DND-41 (cell line): ENCODE data around the gene AATK.

Experiments used
- ATAC-seq: fragments of 200-7000 bp; cut with Tn5 transposase; 3 replicates; pipeline ENCODE4 v1.9.1; 2021; ENCODE audit warnings: low read depth; ENCODE audit not compliant: insufficient read depth
- DNase-seq: peaks from one replicate; pipeline ENCODE4 v3.0.0-alpha.2; 2020
- H2AFZ ChIP-seq: 2 replicates; pipeline ENCODE4 v1.6.0; 2012; ENCODE audit warnings: low read depth, low read length
- H3K27ac ChIP-seq: 2 replicates; pipeline ENCODE4 v1.5.1; 2012; ENCODE audit warnings: low read length, inconsistent platforms
- H3K27me3 ChIP-seq: fragments of 200-600 bp; sonication (generic); 2 replicates; pipeline ENCODE4 v1.6.0; 2012; ENCODE audit warnings: low read length, mild to moderate bottlenecking, inconsistent platforms; ENCODE audit not compliant: insufficient read depth, poor library complexity
- H3K36me3 ChIP-seq: 2 replicates; pipeline ENCODE4 v1.5.1; 2012; ENCODE audit warnings: low read length, inconsistent platforms; ENCODE audit not compliant: insufficient read depth
- H3K4me1 ChIP-seq: 2 replicates; pipeline ENCODE4 v1.5.1; 2012; ENCODE audit warnings: mild to moderate bottlenecking, low read length; ENCODE audit not compliant: insufficient read depth
- H3K4me2 ChIP-seq: 2 replicates; pipeline ENCODE4 v1.6.0; 2012; ENCODE audit warnings: mild to moderate bottlenecking, moderate library complexity, low read length, inconsistent platforms; ENCODE audit not compliant: insufficient read depth
- H3K4me3 ChIP-seq, 2 experiments: fragments of 200-600 bp in 1 of 2; shearing (Covaris generic) in 1 of 2; 2 replicates each; pipeline ENCODE4 v1.5.1; 2012 to 2016; ENCODE audit warnings: inconsistent platforms in 2 of 2, low read length in 2 of 2, mild to moderate bottlenecking in 2 of 2, low read depth in 1 of 2, moderate library complexity in 1 of 2
- H3K79me2 ChIP-seq: 2 replicates; pipeline ENCODE4 v1.6.0; 2012; ENCODE audit warnings: low read length, inconsistent platforms; ENCODE audit not compliant: insufficient read depth
- H3K9ac ChIP-seq: 2 replicates; pipeline ENCODE4 v1.6.0; 2012; ENCODE audit warnings: low read depth, mild to moderate bottlenecking, inconsistent platforms, low read length, moderate library complexity
- H3K9me3 ChIP-seq: 2 replicates; pipeline ENCODE4 v1.5.1; 2012; ENCODE audit warnings: low read length, moderate library complexity, mild to moderate bottlenecking, inconsistent platforms; ENCODE audit not compliant: insufficient read depth, severe bottlenecking
- H4K20me1 ChIP-seq: 2 replicates; pipeline ENCODE4 v1.6.0; 2012; ENCODE audit warnings: low read length; ENCODE audit not compliant: insufficient read depth
- CTCF ChIP-seq: IDR thresholded peaks from 2 replicates; pipeline ENCODE4 v1.5.1; 2012; ENCODE audit warnings: borderline replicate concordance, low read length, moderate library complexity, mild to moderate bottlenecking; ENCODE audit not compliant: poor library complexity, severe bottlenecking; ENCODE audit errors: extremely low read depth
- EZH2 ChIP-seq: IDR thresholded peaks from 3 replicates; pipeline ENCODE4 v1.6.1; 2012; ENCODE audit warnings: borderline replicate concordance, low read depth, mild to moderate bottlenecking, moderate library complexity, low read length, inconsistent platforms; ENCODE audit not compliant: severe bottlenecking

The AATK gene

GRCh38 chr17:81210868-81211267 is 44.8 kb upstream of the AATK start:
- no peak overlapping the region for H3K4me2 ChIP-seq
- no peak for TF ChIP-seq CTCF
- TF ChIP-seq EZH2, result no peak
- no peak overlapping the region for H3K27ac ChIP-seq

GRCh38 chr17:81210466-81210865 is 44.4 kb upstream of the AATK start:
- TF ChIP-seq EZH2 (no peak), CTCF (no peak)
- Histone ChIP-seq H3K9ac (no peak overlapping the region), H3K36me3 (peaks cover 28% of the 10 kb centered on the region), H4K20me1 (peaks cover 30% of the 10 kb centered on the region), H3K27ac (no peak overlapping the region), H3K4me3 (no peak overlapping the region), H3K79me2 (peaks cover 7% of the 10 kb centered on the region), H3K4me2 (no peak overlapping the region), H2AFZ (no peak overlapping the region), H3K4me1 (no peaks in the 10 kb centered on the region), H3K9me3 (no peaks in the 10 kb centered on the region), H3K27me3 (no peaks in the 10 kb centered on the region)
- ATAC-seq (no peak), DNase-seq (no peak)

More at GRCh38 chr17:81210868-81211267, 44.8 kb upstream of the AATK start:
- no peaks in the 10 kb centered on the region for H3K27me3 ChIP-seq
- no peak overlapping the region for H3K9ac ChIP-seq
- no peaks in the 10 kb centered on the region for H3K9me3 ChIP-seq
- ATAC-seq, result no peak
- peaks cover 30% of the 10 kb centered on the region for H4K20me1 ChIP-seq
- peaks cover 28% of the 10 kb centered on the region for H3K36me3 ChIP-seq
- peaks cover 7% of the 10 kb centered on the region for H3K79me2 ChIP-seq
- no peaks in the 10 kb centered on the region for H3K4me1 ChIP-seq
- no peak for DNase-seq
- H2AFZ ChIP-seq, result no peak overlapping the region
- H3K4me3 ChIP-seq, result no peak overlapping the region

DNA sequence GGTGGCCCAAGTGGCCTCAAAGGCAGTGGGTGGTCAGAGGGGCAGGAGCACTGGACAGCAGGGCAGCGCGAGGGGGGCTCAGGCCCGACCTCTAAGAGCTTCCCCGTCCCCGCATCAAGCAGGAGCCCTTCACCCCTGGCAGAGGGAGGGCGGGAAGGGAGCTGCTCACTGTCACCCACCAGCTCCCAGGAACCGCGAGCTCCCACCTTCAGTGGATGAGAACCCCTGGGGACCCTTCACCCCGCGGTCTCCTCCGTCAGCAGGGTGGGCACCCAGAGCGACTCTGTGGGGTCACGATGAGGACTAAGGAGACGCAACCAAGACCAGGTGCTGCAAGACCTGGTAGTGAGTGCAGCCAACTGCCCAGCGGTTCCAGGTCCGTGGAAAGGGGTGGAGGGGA is 43.1 kb upstream of the AATK start:
- peaks cover 30% of the 10 kb centered on the region for H4K20me1 ChIP-seq
- H3K4me1 ChIP-seq, result no peaks in the 10 kb centered on the region
- H3K27me3 ChIP-seq, result no peaks in the 10 kb centered on the region
- peaks cover 37% of the 10 kb centered on the region for H3K36me3 ChIP-seq
- H3K4me3 ChIP-seq, result no peak overlapping the region
- H3K79me2 ChIP-seq, result peaks cover 7% of the 10 kb centered on the region
- H3K9ac ChIP-seq, result no peak overlapping the region
- no peak overlapping the region for H2AFZ ChIP-seq
- no peak for ATAC-seq
- no peak overlapping the region for H3K27ac ChIP-seq
- no peaks in the 10 kb centered on the region for H3K9me3 ChIP-seq
- no peak overlapping the region for H3K4me2 ChIP-seq
- TF ChIP-seq EZH2, result no peak
- TF ChIP-seq CTCF, result no peak
- DNase-seq, result no peak

GRCh38 chr17:81208651-81209050 is 42.6 kb upstream of the AATK start:
- H3K27me3 ChIP-seq, result no peaks in the 10 kb centered on the region
- H3K27ac ChIP-seq, result no peak overlapping the region
- DNase-seq (no peak), ATAC-seq (no peak)
- H3K4me1 ChIP-seq, result no peaks in the 10 kb centered on the region
- TF ChIP-seq EZH2 (no peak), CTCF (no peak)
- no peak overlapping the region for H2AFZ ChIP-seq
- H3K36me3 ChIP-seq, result peaks cover 42% of the 10 kb centered on the region
- H3K9me3 ChIP-seq, result no peaks in the 10 kb centered on the region
- no peak overlapping the region for H3K9ac ChIP-seq
- peaks cover 6% of the 10 kb centered on the region for H3K79me2 ChIP-seq
- no peak overlapping the region for H3K4me3 ChIP-seq
- H3K4me2 ChIP-seq, result no peak overlapping the region
- peaks cover 28% of the 10 kb centered on the region for H4K20me1 ChIP-seq
